K562 (cell line): Measurements from ENCODE around the gene ARHGAP12. TPM values are rescaled to one million over a fixed set of nuclear protein-coding genes. Genes with fewer than 3 reads are reported as not detected.

Experiments
- ATAC-seq: fragments of 200-7000 bp; cut with Tn5 transposase; 3 replicates; pipeline ENCODE4 v1.9.1; 2020; ENCODE audit warnings: moderate library complexity
- BruUV-seq: library from RNA; stranded (reverse); fragments of 400-500 nt; replicated peaks from 2 replicates; lab custom pipeline; 2021; lab: Mats Ljungman, UMichigan
- CTCF ChIA-PET: fragments of 300-600 bp; formaldehyde crosslinking; extraction: SDS; loops from one replicate; lab custom pipeline; 2021; ENCODE audit warnings: low intra/inter-chr PET ratio; lab: Yijun Ruan, JAX
- POLR2A ChIA-PET: fragments of 300-600, 350-650 bp; sonication (Branson Sonifier 250); formaldehyde crosslinking; extraction: SDS; loops from one replicate; lab custom pipeline; 2021; ENCODE audit warnings: antibody characterized with exemption, inconsistent platforms; lab: Yijun Ruan, JAX
- DNase-seq, 4 experiments: peaks; one replicate each; pipeline versions ENCODE4 v3.0.0 to v3.0.0-alpha.2; 2011 to 2018; ENCODE audit warnings: low spot score in 3 of 4, mixed read lengths in 3 of 4; ENCODE audit errors: extremely low read depth in 1 of 4
- FAIRE-seq: peaks from 2 replicates; lab custom pipeline; 2011; peaks lifted over from hg19 to GRCh38; lab: Jason Lieb, UNC
- H2AFZ ChIP-seq: 2 replicates; pipeline ENCODE4 v1.6.0; 2011; ENCODE audit warnings: low read depth, low read length, control low read depth, inconsistent platforms
- H3K27ac ChIP-seq: fragments of 200-600 bp; 3 replicates; pipeline ENCODE4 v1.8.0; 2011; ENCODE audit warnings: low read depth, mild to moderate bottlenecking, control low read depth, inconsistent platforms, low read length, moderate library complexity, mixed read lengths; ENCODE audit errors: extremely low read depth
- H3K27me3 ChIP-seq, 2 experiments: fragments of 300-600 bp in 1 of 2; 2 replicates in 1 of 2; 3 replicates in 1 of 2; pipeline versions ENCODE4 v1.6.0 to v1.8.0; 2011; ENCODE audit warnings: inconsistent platforms in 2 of 2, low read length in 2 of 2, mild to moderate bottlenecking in 1 of 2, mixed read lengths in 1 of 2, moderate library complexity in 1 of 2; ENCODE audit not compliant: control insufficient read depth in 2 of 2, insufficient read depth in 2 of 2
- H3K36me3 ChIP-seq: fragments of 300-600 bp; 3 replicates; pipeline ENCODE4 v1.8.0; 2011; ENCODE audit warnings: mild to moderate bottlenecking, low read length, inconsistent platforms; ENCODE audit not compliant: control insufficient read depth, insufficient read depth
- H3K4me1 ChIP-seq, 2 experiments: fragments of 200-600 bp in 1 of 2; replicated peaks in 1 of 2; 2 replicates in 1 of 2; 3 replicates in 1 of 2; pipeline versions ENCODE4 v1.5.1 to v1.8.0; 2011; ENCODE audit warnings: inconsistent platforms in 2 of 2, low read length in 2 of 2, mild to moderate bottlenecking in 1 of 2, mixed read lengths in 1 of 2, moderate library complexity in 1 of 2; ENCODE audit not compliant: control insufficient read depth in 2 of 2, insufficient read depth in 2 of 2
- H3K4me2 ChIP-seq: 2 replicates; pipeline ENCODE4 v1.6.1; 2011; ENCODE audit warnings: low read length, control low read depth, inconsistent platforms, mixed read lengths; ENCODE audit not compliant: insufficient read depth
- H3K4me3 ChIP-seq: fragments of 200-600 bp; sonication (generic), shearing (Covaris generic); 2 replicates; pipeline ENCODE4 v1.5.1; 2016; ENCODE audit warnings: control low read depth, inconsistent platforms
- H3K79me2 ChIP-seq: fragments of 200-600 bp; 3 replicates; pipeline ENCODE4 v1.8.0; 2011; ENCODE audit warnings: low read length, inconsistent platforms; ENCODE audit not compliant: control insufficient read depth, insufficient read depth
- H3K9ac ChIP-seq, 2 experiments: 2 replicates each; pipeline versions ENCODE4 v1.6.0 to v1.6.1; 2011; ENCODE audit warnings: low read depth in 2 of 2, low read length in 2 of 2, control low read depth in 1 of 2, inconsistent platforms in 1 of 2, mild to moderate bottlenecking in 1 of 2, mixed read lengths in 1 of 2; ENCODE audit not compliant: insufficient read depth in 1 of 2
- H3K9me1 ChIP-seq: one replicate; pipeline ENCODE4 v1.6.0; 2011; ENCODE audit warnings: inconsistent platforms, mild to moderate bottlenecking, low read length, moderate library complexity; ENCODE audit not compliant: control insufficient read depth, insufficient read depth
- H3K9me3 ChIP-seq: replicated peaks from 2 replicates; pipeline ENCODE4 v1.5.1; 2011; ENCODE audit warnings: low read depth, low read length, inconsistent platforms; ENCODE audit not compliant: control insufficient read depth, insufficient read depth
- H4K20me1 ChIP-seq: replicated peaks from 2 replicates; pipeline ENCODE4 v1.6.1; 2011; ENCODE audit warnings: low read length, inconsistent platforms, mixed read lengths; ENCODE audit not compliant: control insufficient read depth, insufficient read depth
- DPF2 ChIP-seq: fragments of 450-650 bp; IDR thresholded peaks from 2 replicates; pipeline ENCODE4 v1.6.1; 2016
- JUN ChIP-seq, 2 experiments: sonication (generic) in 1 of 2; formaldehyde crosslinking in 1 of 2; IDR thresholded peaks; 2 replicates each; pipeline versions ENCODE4 v1.6.1 to v1.8.0; 2012 to 2022; ENCODE audit warnings: borderline replicate concordance in 2 of 2, mild to moderate bottlenecking in 2 of 2, improper control_type of control experiment in 1 of 2, low read depth in 1 of 2, low read length in 1 of 2, missing genetic modification reagents in 1 of 2
- SMARCA4 ChIP-seq: fragments of 450-650 bp; IDR thresholded peaks from 2 replicates; pipeline ENCODE4 v1.6.1; 2016
- ZNF324 ChIP-seq: fragments of 250-450 bp; sonication (Bioruptor Pico); IDR thresholded peaks from 2 replicates; pipeline ENCODE4 v1.4.0; 2020; ENCODE audit warnings: mild to moderate bottlenecking
- ZNF41 ChIP-seq: fragments of 250-450 bp; sonication (Bioruptor Pico); conservative IDR thresholded peaks from 2 replicates; pipeline ENCODE4 v1.4.0; 2020; ENCODE audit warnings: mild to moderate bottlenecking
- ZNF444 ChIP-seq: fragments of 250-450 bp; sonication (Bioruptor Pico); IDR thresholded peaks from 2 replicates; pipeline ENCODE4 v1.4.0; 2020; ENCODE audit warnings: mild to moderate bottlenecking, moderate library complexity
- ZNF696 ChIP-seq: fragments of 250-450 bp; sonication (Bioruptor Pico); conservative IDR thresholded peaks from 2 replicates; pipeline ENCODE4 v1.4.0; 2020; ENCODE audit warnings: mild to moderate bottlenecking, moderate library complexity
- WGBS: fragments of 100-300 bp; shearing (Covaris generic); methylation state at CpG from one replicate; pipeline ENCODE4 v1.1.6; 2016; ENCODE audit warnings: low coverage, mixed read lengths; ENCODE audit not compliant: insufficient coverage; ENCODE audit errors: missing lambda C conversion rate; 5-methylcytosine and 5-hydroxymethylcytosine counted together
- in situ Hi-C: fragments of 300-500 bp; cut with MboI; formaldehyde crosslinking; loops from 4 replicates; pipeline ENCODE4 v1.15.0; 2018; ENCODE audit warnings: inconsistent platforms, mixed read lengths
- intact Hi-C: fragments of 100-400 bp; cut with micrococcal nuclease; formaldehyde crosslinking; loops from 2 replicates; pipeline ENCODE4 v1.14.2; 2022
- polyA plus RNA-seq, 8 experiments: library from polyadenylated mRNA; depleted of rRNA in 4 of 8; stranded (reverse) in 5 of 8; unstranded in 3 of 8; fragments of >200 nt; fragmentation: Nextera tagmentation in 2 of 8; fragmentation: Illumina TruSeq in 1 of 8; extraction: Ambion mirVana in 2 of 8; extraction: Trizol in 1 of 8; gene quantifications; 2 replicates each; pipeline versions ENCODE4 v1.2.1 to v1.2.3, GENCODE V29; 2011 to 2014; ENCODE audit warnings: inconsistent platforms in 1 of 8, missing spikeins in 1 of 8
- total RNA-seq, 7 experiments: library from RNA; depleted of rRNA in 6 of 7; stranded (reverse); fragments of >200 nt in 6 of 7; fragmentation: Illumina TruSeq in 2 of 7; extraction: Trizol in 2 of 7; gene quantifications; 2 replicates each; pipeline versions ENCODE4 v1.2.1 to v1.2.3, GENCODE V29; 2011 to 2021; ENCODE audit warnings: low replicate concordance in 1 of 7
- TF ChIP-seq, protein P1 (sequence below): sonication (generic); IDR thresholded peaks from 2 replicates; pipeline ENCODE4 v1.6.1; 2016
- TF ChIP-seq, protein P2 (sequence below): fragments of 250-450 bp; sonication (Bioruptor Pico); IDR thresholded peaks from 2 replicates; pipeline ENCODE4 v1.4.0; 2020
- TF ChIP-seq, protein P3 (sequence below): fragments of 200-400 bp; formaldehyde crosslinking; IDR thresholded peaks from 2 replicates; pipeline ENCODE4 v1.6.1; 2017; ENCODE audit warnings: mild to moderate bottlenecking, low read depth, low read length, moderate library complexity
- TF ChIP-seq, protein P4 (sequence below): IDR thresholded peaks from 3 replicates; pipeline ENCODE4 v1.6.1; 2011; ENCODE audit warnings: borderline replicate concordance, mild to moderate bottlenecking; ENCODE audit not compliant: insufficient read length, insufficient read depth
- TF ChIP-seq, protein P5 (sequence below): sonication (generic); formaldehyde crosslinking; IDR thresholded peaks from 2 replicates; pipeline ENCODE4 v1.8.0; 2022; ENCODE audit warnings: mild to moderate bottlenecking, missing genetic modification reagents, borderline replicate concordance

ARHGAP12 gene
- total and polyA plus RNA-seq, 9 of the 15 experiments (the other 6 are each of a cell fraction or from before 2014, with no cell fraction given), result 4.4 to 18.7 (median 10.1) TPM

DNA sequence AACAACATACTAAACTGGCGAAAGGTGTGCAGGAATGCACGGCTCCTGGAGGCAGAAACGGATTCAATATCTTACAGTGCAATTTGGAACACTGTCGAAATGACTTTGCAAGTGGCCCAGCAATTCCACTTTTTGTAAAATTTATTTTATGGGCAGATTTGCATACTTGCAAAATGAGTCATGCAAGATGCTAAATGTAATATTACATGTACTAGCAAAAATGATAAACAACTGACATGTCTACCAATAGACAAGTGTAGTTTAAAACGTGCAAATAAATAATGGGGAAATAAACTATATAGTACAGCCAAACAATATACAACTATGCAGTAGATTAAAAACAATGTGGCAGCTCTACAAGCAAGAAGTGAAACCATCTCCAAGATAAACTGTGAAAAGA is 97.7 kb downstream of the ARHGAP12 start:
- no peaks in the 10 kb centered on the region for H3K9me1 ChIP-seq
- 70% methylated on average over 5 of the region's 5 CpGs for WGBS
- ATAC-seq (no peak), FAIRE-seq (no peak), DNase-seq (no peak)
- H2AFZ ChIP-seq, result no peak overlapping the region
- no peaks in the 10 kb centered on the region for H3K9me3 ChIP-seq
- CTCF ChIA-PET, result no interaction called here
- no peak overlapping the region for H3K4me2 ChIP-seq
- POLR2A ChIA-PET, result interaction anchor here (0.5 kb wide), 1 partner anchor 153 kb away, joined by 3 read pairs; no protein-coding TSS in a partner anchor
- no peaks in the 10 kb centered on the region for H3K27me3 ChIP-seq
- H3K27ac ChIP-seq, result no peak overlapping the region
- in situ Hi-C loops, result no loop called here
- BruUV-seq, result no TSS peak
- intact Hi-C loops, result no loop called here
- no peaks in the 10 kb centered on the region for H3K36me3 ChIP-seq
- no peaks in the 10 kb centered on the region for H4K20me1 ChIP-seq
- H3K4me1 ChIP-seq, result no peaks in the 10 kb centered on the region
- TF ChIP-seq, protein P1, sequence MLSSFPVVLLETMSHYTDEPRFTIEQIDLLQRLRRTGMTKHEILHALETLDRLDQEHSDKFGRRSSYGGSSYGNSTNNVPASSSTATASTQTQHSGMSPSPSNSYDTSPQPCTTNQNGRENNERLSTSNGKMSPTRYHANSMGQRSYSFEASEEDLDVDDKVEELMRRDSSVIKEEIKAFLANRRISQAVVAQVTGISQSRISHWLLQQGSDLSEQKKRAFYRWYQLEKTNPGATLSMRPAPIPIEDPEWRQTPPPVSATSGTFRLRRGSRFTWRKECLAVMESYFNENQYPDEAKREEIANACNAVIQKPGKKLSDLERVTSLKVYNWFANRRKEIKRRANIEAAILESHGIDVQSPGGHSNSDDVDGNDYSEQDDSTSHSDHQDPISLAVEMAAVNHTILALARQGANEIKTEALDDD, result no peak
- TF ChIP-seq, protein P2, sequence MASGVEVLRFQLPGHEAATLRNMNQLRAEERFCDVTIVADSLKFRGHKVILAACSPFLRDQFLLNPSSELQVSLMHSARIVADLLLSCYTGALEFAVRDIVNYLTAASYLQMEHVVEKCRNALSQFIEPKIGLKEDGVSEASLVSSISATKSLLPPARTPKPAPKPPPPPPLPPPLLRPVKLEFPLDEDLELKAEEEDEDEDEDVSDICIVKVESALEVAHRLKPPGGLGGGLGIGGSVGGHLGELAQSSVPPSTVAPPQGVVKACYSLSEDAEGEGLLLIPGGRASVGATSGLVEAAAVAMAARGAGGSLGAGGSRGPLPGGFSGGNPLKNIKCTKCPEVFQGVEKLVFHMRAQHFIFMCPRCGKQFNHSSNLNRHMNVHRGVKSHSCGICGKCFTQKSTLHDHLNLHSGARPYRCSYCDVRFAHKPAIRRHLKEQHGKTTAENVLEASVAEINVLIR, result no peak
- TF ChIP-seq, protein P3, sequence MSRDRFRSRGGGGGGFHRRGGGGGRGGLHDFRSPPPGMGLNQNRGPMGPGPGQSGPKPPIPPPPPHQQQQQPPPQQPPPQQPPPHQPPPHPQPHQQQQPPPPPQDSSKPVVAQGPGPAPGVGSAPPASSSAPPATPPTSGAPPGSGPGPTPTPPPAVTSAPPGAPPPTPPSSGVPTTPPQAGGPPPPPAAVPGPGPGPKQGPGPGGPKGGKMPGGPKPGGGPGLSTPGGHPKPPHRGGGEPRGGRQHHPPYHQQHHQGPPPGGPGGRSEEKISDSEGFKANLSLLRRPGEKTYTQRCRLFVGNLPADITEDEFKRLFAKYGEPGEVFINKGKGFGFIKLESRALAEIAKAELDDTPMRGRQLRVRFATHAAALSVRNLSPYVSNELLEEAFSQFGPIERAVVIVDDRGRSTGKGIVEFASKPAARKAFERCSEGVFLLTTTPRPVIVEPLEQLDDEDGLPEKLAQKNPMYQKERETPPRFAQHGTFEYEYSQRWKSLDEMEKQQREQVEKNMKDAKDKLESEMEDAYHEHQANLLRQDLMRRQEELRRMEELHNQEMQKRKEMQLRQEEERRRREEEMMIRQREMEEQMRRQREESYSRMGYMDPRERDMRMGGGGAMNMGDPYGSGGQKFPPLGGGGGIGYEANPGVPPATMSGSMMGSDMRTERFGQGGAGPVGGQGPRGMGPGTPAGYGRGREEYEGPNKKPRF, result no peak
- TF ChIP-seq ZNF444 (no peak), ZNF41 (CRISPR knock-in tag) (no peak), ZNF696 (CRISPR knock-in tag) (no peak), ZNF324 (CRISPR knock-in tag) (no peak), JUN (IDR thresholded peaks at IDR 0.05; ENCODE audit: borderline replicate concordance, low read depth, low read length) (no peak), JUN (CRISPR knock-in tag; IDR thresholded peaks at IDR 0.05; ENCODE audit: borderline replicate concordance) (no peak), SMARCA4 (no peak), DPF2 (no peak)
- TF ChIP-seq, protein P4, sequence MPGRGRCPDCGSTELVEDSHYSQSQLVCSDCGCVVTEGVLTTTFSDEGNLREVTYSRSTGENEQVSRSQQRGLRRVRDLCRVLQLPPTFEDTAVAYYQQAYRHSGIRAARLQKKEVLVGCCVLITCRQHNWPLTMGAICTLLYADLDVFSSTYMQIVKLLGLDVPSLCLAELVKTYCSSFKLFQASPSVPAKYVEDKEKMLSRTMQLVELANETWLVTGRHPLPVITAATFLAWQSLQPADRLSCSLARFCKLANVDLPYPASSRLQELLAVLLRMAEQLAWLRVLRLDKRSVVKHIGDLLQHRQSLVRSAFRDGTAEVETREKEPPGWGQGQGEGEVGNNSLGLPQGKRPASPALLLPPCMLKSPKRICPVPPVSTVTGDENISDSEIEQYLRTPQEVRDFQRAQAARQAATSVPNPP, result no peak
- TF ChIP-seq, protein P5, sequence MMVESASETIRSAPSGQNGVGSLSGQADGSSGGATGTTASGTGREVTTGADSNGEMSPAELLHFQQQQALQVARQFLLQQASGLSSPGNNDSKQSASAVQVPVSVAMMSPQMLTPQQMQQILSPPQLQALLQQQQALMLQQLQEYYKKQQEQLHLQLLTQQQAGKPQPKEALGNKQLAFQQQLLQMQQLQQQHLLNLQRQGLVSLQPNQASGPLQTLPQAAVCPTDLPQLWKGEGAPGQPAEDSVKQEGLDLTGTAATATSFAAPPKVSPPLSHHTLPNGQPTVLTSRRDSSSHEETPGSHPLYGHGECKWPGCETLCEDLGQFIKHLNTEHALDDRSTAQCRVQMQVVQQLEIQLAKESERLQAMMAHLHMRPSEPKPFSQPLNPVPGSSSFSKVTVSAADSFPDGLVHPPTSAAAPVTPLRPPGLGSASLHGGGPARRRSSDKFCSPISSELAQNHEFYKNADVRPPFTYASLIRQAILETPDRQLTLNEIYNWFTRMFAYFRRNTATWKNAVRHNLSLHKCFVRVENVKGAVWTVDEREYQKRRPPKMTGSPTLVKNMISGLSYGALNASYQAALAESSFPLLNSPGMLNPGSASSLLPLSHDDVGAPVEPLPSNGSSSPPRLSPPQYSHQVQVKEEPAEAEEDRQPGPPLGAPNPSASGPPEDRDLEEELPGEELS (CRISPR knock-in tag), result no peak
- no peak overlapping the region for H3K9ac ChIP-seq
- no peaks in the 10 kb centered on the region for H3K79me2 ChIP-seq
- no peak overlapping the region for H3K4me3 ChIP-seq
